HUES48 (cell line): ENCODE data around the gene GAMT.

Experiments used
- H3K27ac ChIP-seq: one replicate; pipeline ENCODE4 v1.7.0; 2013; ENCODE audit warnings: low read depth, low read length, inconsistent platforms
- H3K27me3 ChIP-seq: 2 replicates; pipeline ENCODE4 v1.6.1; 2013; ENCODE audit warnings: mild to moderate bottlenecking, low read length; ENCODE audit not compliant: control insufficient read depth, insufficient read depth
- H3K36me3 ChIP-seq: 2 replicates; pipeline ENCODE4 v1.6.1; 2013; ENCODE audit warnings: low read length; ENCODE audit not compliant: control insufficient read depth, insufficient read depth
- H3K4me1 ChIP-seq: 2 replicates; pipeline ENCODE4 v1.6.1; 2013; ENCODE audit warnings: mild to moderate bottlenecking, low read length; ENCODE audit not compliant: control insufficient read depth, insufficient read depth
- H3K4me3 ChIP-seq: 2 replicates; pipeline ENCODE4 v1.5.1; 2013; ENCODE audit warnings: mild to moderate bottlenecking, low read depth, low read length
- H3K9ac ChIP-seq: 2 replicates; pipeline ENCODE4 v1.6.1; 2013; ENCODE audit warnings: mild to moderate bottlenecking, low read depth, low read length, moderate library complexity
- H3K9me3 ChIP-seq: 2 replicates; pipeline ENCODE4 v1.6.1; 2013; ENCODE audit warnings: low read length; ENCODE audit not compliant: control insufficient read depth, insufficient read depth

Gene GAMT

DNA sequence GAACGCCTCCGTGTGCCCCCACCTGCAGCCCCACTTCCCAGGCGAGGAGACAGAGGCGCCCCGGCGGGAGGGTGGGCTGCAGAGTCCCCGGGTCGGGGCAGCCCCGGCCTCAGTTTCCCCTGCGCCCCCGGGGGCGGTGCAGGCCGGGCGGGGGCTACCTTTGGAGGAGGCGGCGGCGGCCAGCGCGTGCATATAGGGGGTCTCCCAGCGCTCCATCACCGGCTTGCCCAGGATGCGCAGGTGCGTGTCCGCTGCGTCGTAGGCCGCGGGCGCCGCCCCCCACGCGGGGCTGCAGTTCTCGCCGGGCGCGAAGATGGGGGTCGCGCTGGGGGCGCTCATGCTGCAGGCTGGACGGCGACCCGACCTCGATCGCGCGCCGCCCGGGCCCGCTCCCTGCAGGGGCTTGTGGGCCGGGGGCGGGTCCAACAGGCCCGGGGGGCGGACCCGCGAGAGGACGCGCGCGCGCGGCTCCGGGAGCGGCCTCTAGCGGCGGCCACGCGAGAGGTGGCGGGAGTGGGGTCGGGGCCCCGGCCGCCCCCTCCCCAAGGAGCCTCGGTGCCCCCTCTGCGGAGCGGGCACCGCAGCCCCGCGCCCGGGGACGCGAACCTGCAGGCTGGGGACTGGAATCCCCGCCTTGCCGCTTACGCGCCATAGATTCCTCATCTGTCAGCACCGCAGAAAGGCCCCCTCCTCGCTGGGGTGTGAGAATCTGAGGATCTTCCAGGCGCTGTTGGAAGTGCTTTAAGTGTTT is at the start of gene GAMT:
TSS of gene GAMT (minus strand) at position 405 of the 751 bp plus-strand sequence. CDS start at position 339, 66 bp downstream.
- Histone ChIP-seq H3K36me3 (no peaks in the 10 kb centered on the region), H3K27ac (peak within 1 kb of the TSS; percentile 27), H3K4me1 (peaks cover 1% of the 10 kb centered on the region; the same call in 1 of the 2 replicates), H3K27me3 (no peaks in the 10 kb centered on the region), H3K9ac (no peak within 1 kb of the TSS), H3K9me3 (no peaks in the 10 kb centered on the region), H3K4me3 (peak within 1 kb of the TSS; percentile 73)

GRCh38 chr19:1449467-1450442 is 48.4 kb upstream of the GAMT start, which contains the start of gene APC2:
Gene APC2, plus strand, starts transcription at chr19:1450121. Its CDS starts 2,881 bp downstream, at chr19:1453002.
- Histone ChIP-seq H3K27ac (no peak within 1 kb of the TSS), H3K4me3 (peak within 1 kb of the TSS; percentile 27; the same call in 1 of the 2 replicates)

DNA sequence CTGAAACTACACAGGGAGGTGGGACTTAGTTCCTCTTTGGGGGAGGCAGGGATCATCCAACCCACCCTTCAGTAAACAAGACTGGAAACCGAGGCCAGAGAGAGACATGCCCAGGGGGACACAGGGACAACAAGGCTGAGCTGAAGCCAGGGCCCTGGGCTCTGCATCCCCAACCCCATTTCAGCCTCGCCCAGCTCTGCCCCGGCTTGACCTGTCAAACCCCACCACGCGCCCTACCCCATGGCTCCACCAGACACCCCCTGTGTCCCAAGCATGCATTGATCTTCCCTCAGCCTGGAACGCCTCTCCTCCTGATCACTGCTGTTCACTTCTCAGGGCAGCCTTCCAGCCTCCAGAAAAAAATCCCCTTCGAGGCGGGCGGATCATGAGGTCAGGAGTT is 46.6 kb upstream of the GAMT start:
- peaks cover 8% of the 10 kb centered on the region; the same call in 1 of the 2 replicates for H3K4me1 ChIP-seq
- H3K36me3 ChIP-seq, result no peaks in the 10 kb centered on the region
- peaks cover 65% of the 10 kb centered on the region for H3K27me3 ChIP-seq

More at GRCh38 chr19:1449467-1450442, 48.4 kb upstream of the GAMT start, which contains the start of gene APC2:
- Histone ChIP-seq H3K4me1 (peaks cover 8% of the 10 kb centered on the region; the same call in 1 of the 2 replicates), H3K9ac (no peak within 1 kb of the TSS), H3K9me3 (no peaks in the 10 kb centered on the region), H3K27me3 (peaks cover 69% of the 10 kb centered on the region), H3K36me3 (no peaks in the 10 kb centered on the region)

DNA sequence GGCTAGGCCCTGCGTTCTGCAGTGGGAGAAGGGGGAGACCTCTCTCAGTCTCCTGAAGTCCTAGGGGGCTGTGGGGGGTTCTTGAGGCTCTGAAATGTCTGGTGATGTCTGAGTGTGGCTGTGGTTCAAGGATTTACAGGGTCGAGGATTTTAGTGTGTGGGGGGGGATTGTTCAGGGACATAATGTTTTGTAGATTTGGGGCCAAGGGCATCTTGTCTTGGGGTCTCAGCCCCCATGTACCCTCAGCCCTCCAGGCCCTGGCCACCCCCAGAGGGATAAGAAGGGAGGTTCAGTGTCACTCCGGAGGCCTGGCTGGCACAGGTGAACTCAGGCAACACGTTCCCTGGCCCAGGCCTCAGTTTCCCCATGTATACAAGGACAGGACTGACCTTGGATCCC is 46.2 kb upstream of the GAMT start:
- Histone ChIP-seq H3K36me3 (peaks cover 3% of the 10 kb centered on the region), H3K9ac (no peak overlapping the region), H3K4me3 (no peak overlapping the region), H3K9me3 (no peaks in the 10 kb centered on the region), H3K27ac (no peak overlapping the region), H3K27me3 (peaks cover 60% of the 10 kb centered on the region), H3K4me1 (peaks cover 7% of the 10 kb centered on the region; the same call in 1 of the 2 replicates)

More for the DNA sequence above, 46.6 kb upstream of the GAMT start:
- Histone ChIP-seq H3K9me3 (no peaks in the 10 kb centered on the region), H3K9ac (no peak overlapping the region), H3K27ac (no peak overlapping the region), H3K4me3 (no peak overlapping the region)

GRCh38 chr19:1446713-1447481 is 45.6 kb upstream of the GAMT start:
- no peaks in the 10 kb centered on the region for H3K9me3 ChIP-seq
- H3K36me3 ChIP-seq, result peaks cover 9% of the 10 kb centered on the region
- H3K27me3 ChIP-seq, result peaks cover 56% of the 10 kb centered on the region
- peaks cover 3% of the 10 kb centered on the region; the same call in 1 of the 2 replicates for H3K4me1 ChIP-seq
- no peak overlapping the region for H3K9ac ChIP-seq
- H3K27ac ChIP-seq, result no peak overlapping the region
- no peak overlapping the region; the same call in 1 of the 2 replicates for H3K4me3 ChIP-seq

DNA sequence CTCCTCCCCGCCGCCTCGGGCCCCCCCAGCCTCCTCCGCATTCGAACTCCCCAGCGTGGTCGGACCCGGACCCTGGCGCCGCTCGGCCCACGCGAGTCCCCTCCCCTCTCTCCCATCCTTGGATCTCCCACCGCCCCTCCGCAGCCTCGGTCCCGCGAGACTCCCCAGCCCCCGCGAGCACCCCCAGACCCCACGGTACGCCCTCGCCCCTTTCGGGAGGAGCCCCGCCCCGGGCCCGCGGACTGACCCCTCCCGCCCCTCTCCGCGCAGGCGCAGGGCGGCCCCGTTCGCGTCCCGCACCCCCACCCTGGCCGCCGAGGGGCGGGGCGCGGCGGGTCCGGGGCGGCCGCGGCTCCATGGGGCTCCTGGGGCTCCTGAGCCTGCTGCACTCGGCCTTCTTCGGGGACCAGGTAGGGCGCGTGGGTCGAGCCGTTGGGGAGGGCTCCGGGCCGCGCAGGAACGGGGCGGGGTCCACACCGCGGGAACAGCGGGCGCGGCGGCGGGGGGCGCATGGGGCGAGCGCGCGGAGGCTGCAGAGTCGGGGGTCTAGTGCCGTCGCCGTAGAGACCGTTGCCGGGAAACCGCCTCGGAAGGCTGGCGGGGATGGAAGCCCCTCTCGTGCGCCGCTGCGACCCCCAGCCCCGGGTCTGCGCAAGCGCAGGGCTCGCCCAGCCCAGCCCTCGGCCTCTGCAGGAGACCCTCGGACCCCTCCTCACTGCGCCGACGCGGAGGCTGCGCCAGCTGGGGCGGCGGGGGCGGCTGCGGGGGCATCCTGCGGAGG is 44.8 kb upstream of the GAMT start:
- Histone ChIP-seq H3K27me3 (peaks cover 51% of the 10 kb centered on the region), H3K36me3 (peaks cover 17% of the 10 kb centered on the region), H3K4me1 (peaks cover 3% of the 10 kb centered on the region; the same call in 1 of the 2 replicates), H3K9ac (no peak overlapping the region), H3K9me3 (no peaks in the 10 kb centered on the region), H3K4me3 (peak overlapping the region; percentile 55), H3K27ac (no peak overlapping the region)

DNA sequence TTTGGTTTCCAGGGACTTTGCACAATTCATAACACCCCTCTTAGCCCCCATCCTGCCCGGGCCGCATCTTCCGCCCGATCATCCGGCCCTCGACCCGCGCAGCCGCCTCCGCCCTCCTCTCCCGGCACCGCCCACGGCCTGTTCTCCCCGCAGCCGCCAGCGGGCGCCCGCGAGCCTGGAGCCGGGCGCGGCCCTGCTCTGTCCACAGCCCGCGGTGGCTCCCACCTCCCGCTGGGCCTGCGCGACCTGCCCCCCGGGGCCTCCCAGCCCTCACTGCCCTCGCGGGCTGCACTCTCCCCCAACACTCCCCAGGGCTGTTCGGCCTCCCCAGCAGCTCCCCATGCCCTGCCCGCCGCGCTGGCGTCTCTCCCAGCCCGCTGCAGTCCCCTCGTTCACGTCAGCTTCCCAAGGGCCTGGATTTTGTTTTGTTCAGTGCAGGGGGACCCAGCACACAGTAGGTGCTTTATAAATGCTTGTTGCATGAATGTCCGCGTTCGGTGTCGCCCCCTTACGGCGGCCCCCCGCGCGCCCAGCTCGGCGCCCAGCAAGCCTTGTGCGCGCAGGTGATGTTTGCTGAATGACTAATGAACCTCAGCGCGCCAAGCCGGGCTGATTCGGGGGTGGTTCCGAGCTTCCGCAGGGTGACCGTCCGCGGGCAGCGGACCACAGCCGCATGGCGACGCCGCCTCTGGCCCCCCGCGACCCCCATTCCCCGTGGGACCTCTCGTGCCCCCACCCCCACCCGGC is 44.0 kb upstream of the GAMT start:
- Histone ChIP-seq H3K36me3 (peaks cover 25% of the 10 kb centered on the region), H3K9ac (no peak overlapping the region), H3K4me1 (peaks cover 3% of the 10 kb centered on the region; the same call in 1 of the 2 replicates), H3K27ac (no peak overlapping the region), H3K27me3 (peaks cover 43% of the 10 kb centered on the region), H3K9me3 (no peaks in the 10 kb centered on the region), H3K4me3 (peak overlapping the region; percentile 64)

GRCh38 chr19:1441677-1442438 is 40.5 kb upstream of the GAMT start:
- no peak overlapping the region for H3K27ac ChIP-seq
- no peak overlapping the region for H3K9ac ChIP-seq
- peaks cover 10% of the 10 kb centered on the region for H3K27me3 ChIP-seq
- H3K4me1 ChIP-seq, result 0 out of 2 replicates have a peak, but pooled peaks cover 5% of the 10 kb centered on the region
- H3K4me3 ChIP-seq, result no peak overlapping the region
- peaks cover 36% of the 10 kb centered on the region for H3K36me3 ChIP-seq
- no peaks in the 10 kb centered on the region for H3K9me3 ChIP-seq

DNA sequence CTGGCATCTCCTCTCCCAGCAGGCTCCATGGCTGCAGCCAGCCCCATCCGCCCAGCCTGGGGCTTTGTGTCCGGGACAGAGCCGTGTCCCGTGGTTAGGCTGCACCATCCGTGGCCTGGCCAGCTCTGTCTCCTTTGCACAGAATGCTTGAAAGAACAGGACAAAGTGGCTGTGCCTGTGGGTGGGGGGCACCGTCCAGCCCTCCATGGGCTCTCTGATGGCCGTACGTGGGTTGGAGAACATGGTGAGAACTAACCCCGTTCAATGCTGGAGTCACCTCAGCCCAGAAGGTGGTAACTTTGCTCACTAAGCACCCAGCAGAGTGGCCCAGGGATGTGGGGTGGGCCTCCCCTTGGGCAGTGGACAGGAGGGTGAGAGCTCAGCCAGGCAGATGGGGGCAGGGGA is 39.7 kb upstream of the GAMT start:
- Histone ChIP-seq H3K9ac (no peak overlapping the region), H3K9me3 (no peaks in the 10 kb centered on the region), H3K36me3 (peaks cover 36% of the 10 kb centered on the region), H3K27me3 (peaks cover 2% of the 10 kb centered on the region; the same call in 1 of the 2 replicates), H3K4me1 (0 out of 2 replicates have a peak, but pooled peaks cover 5% of the 10 kb centered on the region), H3K27ac (no peak overlapping the region), H3K4me3 (no peak overlapping the region)
